Ovary (tissue), 9 donors: Measurements from ENCODE around the gene ABCA2. TPM values are rescaled to one million over a fixed set of nuclear protein-coding genes. Genes with fewer than 3 reads are reported as not detected.

Experiments used
- DNase-seq, 5 donors: peaks; one replicate each; pipeline ENCODE4 v3.0.0-alpha.2; 2019 to 2020
- H3K27ac ChIP-seq, 2 donors: fragments of 200-600 bp; one replicate each; pipeline versions ENCODE4 v1.5.1 to v1.8.0; 2019 to 2022
- H3K27me3 ChIP-seq: fragments of 200-600 bp; one replicate; pipeline ENCODE4 v1.8.0; 2022
- H3K36me3 ChIP-seq: fragments of 200-600 bp; sonication (generic); one replicate; pipeline ENCODE4 v1.5.1; 2019
- H3K4me1 ChIP-seq: one replicate; pipeline ENCODE4 v1.8.1; 2013; ENCODE audit warnings: mild to moderate bottlenecking, moderate library complexity; ENCODE audit not compliant: insufficient read depth
- H3K4me3 ChIP-seq: fragments of 200-600 bp; sonication (generic); one replicate; pipeline ENCODE4 v1.5.1; 2017
- H3K9me3 ChIP-seq, 2 donors: fragments of 200-600 bp in 1 of 2; sonication (generic) in 1 of 2; one replicate each; pipeline versions ENCODE4 v1.5.1 to v1.8.1; 2013 to 2019; ENCODE audit warnings: mild to moderate bottlenecking in 1 of 2, moderate library complexity in 1 of 2
- EP300 ChIP-seq: sonication (generic); formaldehyde crosslinking; IDR thresholded peaks from one replicate; pipeline ENCODE4 v1.6.1; 2017; ENCODE audit warnings: antibody characterized with exemption
- POLR2A ChIP-seq: fragments of 450-650 bp; IDR thresholded peaks from one replicate; pipeline ENCODE4 v1.6.1; 2017; ENCODE audit warnings: antibody characterized with exemption, mild to moderate bottlenecking, moderate library complexity
- WGBS, 3 donors: extraction: QIAGEN DNeasy Blood & Tissue Kit in 1 of 3; methylation state at CpG; one replicate each; pipeline versions ENCODE4 v1.1.5 to v1.1.7; 2013 to 2017; 5-methylcytosine and 5-hydroxymethylcytosine counted together
- intact Hi-C, 4 donors: fragments of 100-400 bp; cut with DNase I; formaldehyde crosslinking; loops; one replicate each; pipeline versions ENCODE4 v1.11.0 to v1.15.1; 2022 to 2023
- polyA plus RNA-seq, 2 donors: library from polyadenylated mRNA; stranded (reverse); fragments of 200-250 nt in 1 of 2; fragments of 350-450 nt in 1 of 2; fragmentation: Illumina TruSeq in 1 of 2; extraction: RNeasy Lipid Tissue Mini Kit (QIAGEN cat#74804) in 1 of 2; gene quantifications; one replicate each; pipeline ENCODE4 v1.2.3, GENCODE V29; 2013 to 2014
- total RNA-seq, 7 donors: library from RNA; depleted of rRNA in 2 of 7; stranded (reverse); fragments of >200 nt in 2 of 7; fragmentation: NEBNext Ultra II Directional in 3 of 7; extraction: Animal tissue kit (Norgen Biotek cat#: 25700) in 3 of 7; gene quantifications; one replicate each; pipeline versions ENCODE4 v1.1.0 to v1.2.4, GENCODE V29; 2016 to 2023
- TF ChIP-seq, protein P1 (sequence below), 3 donors: fragments of 450-650 bp in 2 of 3; fragments of 200-600 bp in 1 of 3; IDR thresholded peaks; one replicate each; pipeline versions ENCODE4 v1.5.1 to v1.8.0; 2016 to 2022; ENCODE audit warnings: antibody characterized with exemption in 3 of 3, mild to moderate bottlenecking in 1 of 3
- donor health status: DM: no; HTN: no; CAD: no; lungs with moderate emphysema.
- donor health status: DM: no; HTN: no; CAD: no.
- donor health status: Bipolar disorder and iron deficiency.
- donor health status: DM: yes; HTN: yes; CAD: no.
- donor health status: DM: no; HTN: no; CAD: no.
- donor health status: DM: yes; HTN: yes; CAD: no.

The ABCA2 gene
- total and polyA plus RNA-seq, 9 donors = 2.0 to 26.9 (median 12.3) TPM

DNA sequence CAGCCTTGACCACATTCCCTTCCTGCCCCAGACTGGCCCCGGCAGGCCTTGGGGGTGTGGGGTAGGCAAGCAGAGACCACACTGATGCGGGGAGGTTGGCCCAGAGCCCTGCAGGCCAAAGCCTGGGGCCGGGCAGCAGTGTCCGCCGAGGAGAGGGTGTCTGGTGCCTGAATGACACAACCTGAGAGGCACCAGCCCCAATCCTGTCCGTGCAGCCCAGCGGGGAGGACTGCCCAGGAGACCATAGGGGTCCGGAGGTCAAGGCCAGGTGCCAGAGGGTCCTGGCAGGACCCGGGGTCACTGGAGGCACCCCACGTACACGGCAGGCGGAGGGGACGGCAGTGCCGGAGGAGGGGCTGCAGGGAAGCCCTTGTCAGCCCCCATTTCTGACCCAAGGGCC, 56.3 kb downstream of the ABCA2 start:
- Histone ChIP-seq H3K27ac (no peak overlapping the region), H3K36me3 (no peaks in the 10 kb centered on the region), H3K4me3 (no peak overlapping the region), H3K9me3 (no peaks in the 10 kb centered on the region), H3K27me3 (no peaks in the 10 kb centered on the region), H3K4me1 (no peaks in the 10 kb centered on the region)
- no peak for DNase-seq
- intact Hi-C loops = no loop called here
- TF ChIP-seq, protein P1, sequence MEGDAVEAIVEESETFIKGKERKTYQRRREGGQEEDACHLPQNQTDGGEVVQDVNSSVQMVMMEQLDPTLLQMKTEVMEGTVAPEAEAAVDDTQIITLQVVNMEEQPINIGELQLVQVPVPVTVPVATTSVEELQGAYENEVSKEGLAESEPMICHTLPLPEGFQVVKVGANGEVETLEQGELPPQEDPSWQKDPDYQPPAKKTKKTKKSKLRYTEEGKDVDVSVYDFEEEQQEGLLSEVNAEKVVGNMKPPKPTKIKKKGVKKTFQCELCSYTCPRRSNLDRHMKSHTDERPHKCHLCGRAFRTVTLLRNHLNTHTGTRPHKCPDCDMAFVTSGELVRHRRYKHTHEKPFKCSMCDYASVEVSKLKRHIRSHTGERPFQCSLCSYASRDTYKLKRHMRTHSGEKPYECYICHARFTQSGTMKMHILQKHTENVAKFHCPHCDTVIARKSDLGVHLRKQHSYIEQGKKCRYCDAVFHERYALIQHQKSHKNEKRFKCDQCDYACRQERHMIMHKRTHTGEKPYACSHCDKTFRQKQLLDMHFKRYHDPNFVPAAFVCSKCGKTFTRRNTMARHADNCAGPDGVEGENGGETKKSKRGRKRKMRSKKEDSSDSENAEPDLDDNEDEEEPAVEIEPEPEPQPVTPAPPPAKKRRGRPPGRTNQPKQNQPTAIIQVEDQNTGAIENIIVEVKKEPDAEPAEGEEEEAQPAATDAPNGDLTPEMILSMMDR (IDR thresholded peaks at IDR 0.05) = no peak
- no peak for TF ChIP-seq EP300
- TF ChIP-seq POLR2A = no peak
- 73 to 78% (median 76%) methylated on average over 10 to 14 of the region's 14 CpGs for WGBS, 3 donors

DNA sequence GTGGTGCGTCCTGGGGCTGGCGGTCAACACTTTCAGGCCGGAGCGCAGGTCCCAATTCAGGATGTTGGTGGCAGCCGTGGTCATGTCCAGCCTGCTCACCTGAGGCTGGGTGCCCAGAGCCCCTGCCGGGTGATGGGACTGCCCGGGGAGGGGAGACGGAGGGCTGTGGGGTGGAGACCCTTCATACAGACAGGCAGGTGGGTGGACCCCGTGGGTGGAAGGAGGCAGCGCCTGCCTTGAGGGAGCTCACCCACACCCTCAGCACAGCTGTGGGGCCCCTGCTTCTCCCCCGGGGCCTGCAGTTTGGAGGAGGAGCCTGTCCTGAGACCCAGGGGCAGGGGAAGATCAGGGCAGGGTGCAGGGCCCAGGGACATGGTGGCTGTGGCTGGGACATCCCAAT, 57.7 kb downstream of the ABCA2 start:
- TF ChIP-seq POLR2A (no peak), EP300 (no peak)
- TF ChIP-seq, protein P1 (IDR thresholded peaks at IDR 0.05) = no peak
- Histone ChIP-seq H3K9me3 (no peaks in the 10 kb centered on the region), H3K4me3 (no peak overlapping the region), H3K4me1 (no peaks in the 10 kb centered on the region), H3K36me3 (no peaks in the 10 kb centered on the region), H3K27ac (no peak overlapping the region), H3K27me3 (no peaks in the 10 kb centered on the region)
- 77 to 86% (median 83%) methylated on average over 9 to 11 of the region's 11 CpGs for WGBS, 3 donors
- DNase-seq = no peak
- intact Hi-C loops = no loop called here

DNA sequence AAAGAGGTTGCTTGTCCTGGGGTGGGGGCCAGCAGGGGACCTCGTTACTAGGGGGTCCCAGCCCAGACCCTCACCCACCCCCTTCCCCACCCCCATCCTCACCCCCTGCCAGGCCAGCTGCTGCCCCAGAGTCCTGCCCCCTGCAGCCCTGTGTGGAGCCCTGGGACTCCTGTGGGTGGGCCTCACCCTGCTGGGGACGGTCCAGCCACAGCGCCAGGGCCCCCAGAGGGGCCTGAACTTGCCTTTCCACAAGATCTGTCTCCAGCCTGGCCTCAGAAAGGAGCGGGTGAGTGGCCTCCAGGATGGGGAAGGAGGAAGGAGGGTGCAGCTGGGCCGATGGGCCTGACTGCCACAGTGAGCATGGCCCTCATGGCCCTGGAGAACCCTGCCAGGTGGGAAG, 58.3 kb downstream of the ABCA2 start:
- no peak overlapping the region for H3K27ac ChIP-seq
- TF ChIP-seq, protein P1 (IDR thresholded peaks at IDR 0.05) = no peak
- TF ChIP-seq EP300 (no peak), POLR2A (no peak)
- H3K4me1 ChIP-seq = no peaks in the 10 kb centered on the region
- intact Hi-C loops = no loop called here
- DNase-seq = no peak
- H3K9me3 ChIP-seq = no peaks in the 10 kb centered on the region
- H3K4me3 ChIP-seq = no peak overlapping the region
- WGBS, 3 donors = 60 to 83% (median 77%) methylated on average over 1 to 5 of the region's 5 CpGs
- H3K36me3 ChIP-seq = no peaks in the 10 kb centered on the region
- no peaks in the 10 kb centered on the region for H3K27me3 ChIP-seq

DNA sequence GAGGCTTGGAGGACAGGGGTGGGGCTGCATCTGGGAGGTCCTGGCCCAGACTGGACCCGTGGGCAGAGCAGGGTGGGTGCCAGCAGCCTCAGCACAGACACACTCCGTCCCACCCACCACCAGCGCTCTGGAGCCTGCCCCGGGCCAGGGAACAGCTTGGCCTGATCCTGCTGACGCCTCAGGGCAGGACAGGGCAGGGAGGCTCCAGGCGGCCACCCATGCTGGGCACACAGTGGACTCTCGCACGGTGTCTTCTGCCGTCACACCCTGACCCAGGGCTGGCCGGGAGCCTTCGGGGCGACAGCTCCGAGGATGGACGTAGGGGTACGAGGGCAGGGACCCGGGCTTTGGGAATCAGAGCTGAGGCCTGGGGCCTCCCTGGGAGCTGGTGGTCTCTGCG, 58.9 kb downstream of the ABCA2 start:
- Histone ChIP-seq H3K27me3 (no peaks in the 10 kb centered on the region), H3K27ac (no peak overlapping the region), H3K9me3 (no peaks in the 10 kb centered on the region), H3K4me1 (no peaks in the 10 kb centered on the region), H3K36me3 (no peaks in the 10 kb centered on the region), H3K4me3 (no peak overlapping the region)
- WGBS, 3 donors = 50 to 76% (median 63%) methylated on average over 13 to 17 of the region's 17 CpGs
- no peak for DNase-seq
- TF ChIP-seq, protein P1 (IDR thresholded peaks at IDR 0.05) = no peak
- no peak for TF ChIP-seq POLR2A
- TF ChIP-seq EP300 = no peak
- intact Hi-C loops = no loop called here
